ENCODE data around the gene CCDC136.

Gene CCDC136

GRCh38 chr7:128791121-128791971 lies at the start of gene CCDC136:
Gene CCDC136, plus strand, starts transcription at chr7:128791968. Its CDS starts 444 bp downstream, at chr7:128792412.
- no peak for DNase-seq (ENCODE audit: low spot score)

GRCh38 chr7:128742206-128742605 lies 49.6 kb upstream of the CCDC136 start:
- no peak for DNase-seq (ENCODE audit: low spot score)

GRCh38 chr7:128743112-128743772 lies 48.5 kb upstream of the CCDC136 start:
- no peak for DNase-seq (ENCODE audit: low spot score)

- no peak for DNase-seq (ENCODE audit: low spot score)
Measured at GRCh38 chr7:128744366-128744905, 47.3 kb upstream of the CCDC136 start.

- DNase-seq (ENCODE audit: low spot score), result no peak
Measured at GRCh38 chr7:128745706-128746105, 46.1 kb upstream of the CCDC136 start.

- no peak for DNase-seq (ENCODE audit: low spot score)
Measured at GRCh38 chr7:128747327-128748079, 44.3 kb upstream of the CCDC136 start.

GRCh38 chr7:128752251-128752650 lies 39.5 kb upstream of the CCDC136 start:
- no peak for DNase-seq (ENCODE audit: low spot score)

GRCh38 chr7:128755075-128755818 lies 36.5 kb upstream of the CCDC136 start:
- no peak for DNase-seq (ENCODE audit: low spot score)

- no peak for DNase-seq (ENCODE audit: low spot score)
Measured at GRCh38 chr7:128755819-128756476, 35.8 kb upstream of the CCDC136 start.

- DNase-seq (ENCODE audit: low spot score), result no peak
Measured at GRCh38 chr7:128757203-128757602, 34.6 kb upstream of the CCDC136 start.

GRCh38 chr7:128758553-128758952 lies 33.2 kb upstream of the CCDC136 start:
- no peak for DNase-seq (ENCODE audit: low spot score)

- no peak for DNase-seq (ENCODE audit: low spot score)
Measured at GRCh38 chr7:128759242-128759641, 32.5 kb upstream of the CCDC136 start.

GRCh38 chr7:128763541-128763940 lies 28.2 kb upstream of the CCDC136 start:
- no peak for DNase-seq (ENCODE audit: low spot score)

- DNase-seq (ENCODE audit: low spot score), result no peak
Measured at GRCh38 chr7:128767475-128768110, 24.2 kb upstream of the CCDC136 start.

GRCh38 chr7:128770233-128770632 lies 21.5 kb upstream of the CCDC136 start:
- no peak for DNase-seq (ENCODE audit: low spot score)

GRCh38 chr7:128773604-128774003 lies 18.2 kb upstream of the CCDC136 start:
- no peak for DNase-seq (ENCODE audit: low spot score)

- DNase-seq (ENCODE audit: low spot score), result no peak
Measured at GRCh38 chr7:128774029-128774689, 17.6 kb upstream of the CCDC136 start.

- DNase-seq (ENCODE audit: low spot score), result no peak
Measured at GRCh38 chr7:128774921-128775320, 16.8 kb upstream of the CCDC136 start.

- DNase-seq (ENCODE audit: low spot score), result no peak
Measured at GRCh38 chr7:128775744-128776474, 15.9 kb upstream of the CCDC136 start, which contains the start of gene OPN1SW. Gene OPN1SW, minus strand, starts transcription at chr7:128775794. Its CDS starts 13 bp downstream, at chr7:128775781.

All from kidney capillary endothelial cell (primary cell).